ENCODE results near the gene REX1BD. TPM values are rescaled to one million over a fixed set of nuclear protein-coding genes. Genes with fewer than 3 reads are reported as not detected.

The REX1BD gene
- total RNA-seq, 2 experiments from 2014 or later, result 88.9 to 102 TPM

- no peaks in the 10 kb centered on the region for H3K36me3 Mint-ChIP-seq
- H3K9me3 Mint-ChIP-seq (ENCODE audit: low read depth), result no peaks in the 10 kb centered on the region
- DNase-seq, result no peak
- no peak overlapping the region for H3K4me3 Mint-ChIP-seq
- H3K4me1 Mint-ChIP-seq, result peaks cover 9% of the 10 kb centered on the region
- H3K27me3 Mint-ChIP-seq, result peaks cover 73% of the 10 kb centered on the region
- ATAC-seq, result no peak
- no peak overlapping the region for H3K27ac Mint-ChIP-seq
- CTCF ChIA-PET, result no interaction called here
Observed at GRCh38 chr19:18608102-18608804, 19.7 kb downstream of the REX1BD start.

- H3K36me3 Mint-ChIP-seq, result no peaks in the 10 kb centered on the region
- ATAC-seq (no peak), DNase-seq (no peak)
- no peaks in the 10 kb centered on the region for H3K9me3 Mint-ChIP-seq (ENCODE audit: low read depth)
- peaks cover 9% of the 10 kb centered on the region for H3K4me1 Mint-ChIP-seq
- H3K27ac Mint-ChIP-seq, result no peak overlapping the region
- CTCF ChIA-PET, result no interaction called here
- peaks cover 77% of the 10 kb centered on the region for H3K27me3 Mint-ChIP-seq
- H3K4me3 Mint-ChIP-seq, result no peak overlapping the region
Observed at GRCh38 chr19:18608805-18609716, 20.5 kb downstream of the REX1BD start.

GRCh38 chr19:18609717-18610051, 21.1 kb downstream of the REX1BD start:
- H3K4me1 Mint-ChIP-seq, result peaks cover 9% of the 10 kb centered on the region
- H3K36me3 Mint-ChIP-seq, result no peaks in the 10 kb centered on the region
- H3K4me3 Mint-ChIP-seq, result no peak overlapping the region
- no peak for ATAC-seq
- peaks cover 77% of the 10 kb centered on the region for H3K27me3 Mint-ChIP-seq
- H3K9me3 Mint-ChIP-seq (ENCODE audit: low read depth), result no peaks in the 10 kb centered on the region
- no peak overlapping the region for H3K27ac Mint-ChIP-seq
- no peak for DNase-seq
- CTCF ChIA-PET, result no interaction called here

GRCh38 chr19:18610245-18610555, 21.6 kb downstream of the REX1BD start:
- no peaks in the 10 kb centered on the region for H3K9me3 Mint-ChIP-seq (ENCODE audit: low read depth)
- H3K4me3 Mint-ChIP-seq, result no peak overlapping the region
- peaks cover 9% of the 10 kb centered on the region for H3K4me1 Mint-ChIP-seq
- no peak overlapping the region for H3K27ac Mint-ChIP-seq
- CTCF ChIA-PET, result no interaction called here
- no peaks in the 10 kb centered on the region for H3K36me3 Mint-ChIP-seq
- DNase-seq (no peak), ATAC-seq (no peak)
- peaks cover 76% of the 10 kb centered on the region for H3K27me3 Mint-ChIP-seq

- Mint-ChIP-seq H3K36me3 (no peaks in the 10 kb centered on the region), H3K4me1 (peaks cover 9% of the 10 kb centered on the region), H3K27ac (no peak overlapping the region), H3K4me3 (no peak overlapping the region), H3K27me3 (peaks cover 74% of the 10 kb centered on the region), H3K9me3 (ENCODE audit: low read depth) (no peaks in the 10 kb centered on the region)
- ATAC-seq (no peak), DNase-seq (no peak)
- CTCF ChIA-PET, result no interaction called here
Observed at GRCh38 chr19:18610556-18611326, 22.1 kb downstream of the REX1BD start.

GRCh38 chr19:18611327-18612050, 22.9 kb downstream of the REX1BD start:
- H3K27ac Mint-ChIP-seq, result no peak overlapping the region
- no peak overlapping the region for H3K4me3 Mint-ChIP-seq
- peaks cover 79% of the 10 kb centered on the region for H3K27me3 Mint-ChIP-seq
- peaks cover 9% of the 10 kb centered on the region for H3K4me1 Mint-ChIP-seq
- CTCF ChIA-PET, result no interaction called here
- H3K36me3 Mint-ChIP-seq, result no peaks in the 10 kb centered on the region
- no peaks in the 10 kb centered on the region for H3K9me3 Mint-ChIP-seq (ENCODE audit: low read depth)
- ATAC-seq (no peak), DNase-seq (no peak)

- CTCF ChIA-PET, result interaction anchor here (1.0 kb wide), 1 partner anchor 161 kb away, joined by 3 read pairs; no protein-coding TSS in a partner anchor
- Mint-ChIP-seq H3K9me3 (ENCODE audit: low read depth) (no peaks in the 10 kb centered on the region), H3K27ac (no peak overlapping the region), H3K27me3 (peaks cover 75% of the 10 kb centered on the region), H3K4me1 (peaks cover 9% of the 10 kb centered on the region), H3K36me3 (no peaks in the 10 kb centered on the region), H3K4me3 (peak overlapping the region; percentile 18)
- no peak for DNase-seq
- no peak for ATAC-seq
Observed at GRCh38 chr19:18612051-18612771, 23.6 kb downstream of the REX1BD start.

- Mint-ChIP-seq H3K4me1 (peaks cover 9% of the 10 kb centered on the region), H3K27me3 (peaks cover 67% of the 10 kb centered on the region), H3K9me3 (ENCODE audit: low read depth) (no peaks in the 10 kb centered on the region), H3K4me3 (peak within 1 kb of the TSS; percentile 18), H3K36me3 (no peaks in the 10 kb centered on the region), H3K27ac (no peak within 1 kb of the TSS)
- CTCF ChIA-PET, result interaction anchor here (1.0 kb wide), 1 partner anchor 162 kb away, joined by 3 read pairs; no protein-coding TSS in a partner anchor
- ATAC-seq, result peak; percentile 53
- DNase-seq, result no peak
Observed at GRCh38 chr19:18612772-18613588, 24.4 kb downstream of the REX1BD start, which contains the start of gene TMEM59L. TMEM59L (plus strand) TSS chr19:18612870; CDS start chr19:18612959, 89 bp downstream.

- no peak for ATAC-seq
- Mint-ChIP-seq H3K4me1 (peaks cover 9% of the 10 kb centered on the region), H3K4me3 (no peak overlapping the region), H3K27ac (no peak overlapping the region), H3K36me3 (no peaks in the 10 kb centered on the region), H3K9me3 (ENCODE audit: low read depth) (no peaks in the 10 kb centered on the region), H3K27me3 (peaks cover 60% of the 10 kb centered on the region)
- DNase-seq, result no peak
- CTCF ChIA-PET, result no interaction called here
Observed at GRCh38 chr19:18613589-18614234, 25.1 kb downstream of the REX1BD start.

- no peak for DNase-seq
- CTCF ChIA-PET, result interaction anchor here (1.1 kb wide), 1 partner anchor 22 kb away, joined by 3 read pairs; no protein-coding TSS in a partner anchor
Observed at GRCh38 chr19:18616023-18616422, 27.4 kb downstream of the REX1BD start.

GRCh38 chr19:18617562-18617961, 29.0 kb downstream of the REX1BD start:
- CTCF ChIA-PET, result no interaction called here
- Mint-ChIP-seq H3K4me1 (no peaks in the 10 kb centered on the region), H3K36me3 (no peaks in the 10 kb centered on the region), H3K9me3 (ENCODE audit: low read depth) (no peaks in the 10 kb centered on the region), H3K4me3 (no peak overlapping the region), H3K27ac (no peak overlapping the region), H3K27me3 (peaks cover 31% of the 10 kb centered on the region)
- no peak for DNase-seq
- ATAC-seq, result no peak

More at GRCh38 chr19:18616023-18616422, 27.4 kb downstream of the REX1BD start:
- no peak overlapping the region for H3K4me3 Mint-ChIP-seq
- no peaks in the 10 kb centered on the region for H3K36me3 Mint-ChIP-seq
- peaks cover 7% of the 10 kb centered on the region for H3K4me1 Mint-ChIP-seq
- ATAC-seq, result no peak
- H3K9me3 Mint-ChIP-seq (ENCODE audit: low read depth), result no peaks in the 10 kb centered on the region
- peaks cover 41% of the 10 kb centered on the region for H3K27me3 Mint-ChIP-seq
- no peak overlapping the region for H3K27ac Mint-ChIP-seq

All from activated CD8-positive, alpha-beta memory T cell treated with anti-CD3 and anti-CD28 coated beads, Interleukin-2, amount 10 ng/mL, durations not matched to agents 7 days and 5 days (primary cell).